Uterus (tissue), 2 donors: Measurements from ENCODE around the gene CMKLR1.

Source experiments
- CTCF ChIP-seq, 4 experiments: fragments of 200-600 bp in 2 of 4; fragments of 450-650 bp in 2 of 4; sonication (generic) in 2 of 4; IDR thresholded peaks; one replicate each; pipeline ENCODE4 v1.5.1; 2016 to 2019; ENCODE audit warnings: antibody characterized with exemption in 4 of 4, mild to moderate bottlenecking in 2 of 4, moderate library complexity in 1 of 4
- POLR2A ChIP-seq, 2 donors: fragments of 450-650 bp; IDR thresholded peaks; one replicate each; pipeline ENCODE4 v1.6.1; 2016; ENCODE audit warnings: antibody characterized with exemption in 2 of 2, mild to moderate bottlenecking in 1 of 2, moderate library complexity in 1 of 2

- TF ChIP-seq CTCF (IDR thresholded peaks at IDR 0.05) = no peak
- no peak for TF ChIP-seq POLR2A (IDR thresholded peaks at IDR 0.05)
Measured at GRCh38 chr12:108312693-108313189, 26.4 kb downstream of the CMKLR1 start.
